GM21576 (cell line): Measurements from ENCODE around the gene SCGB1A1.
"Not testable (repeated sequence)": the region's sequence is repeated elsewhere in the genome, so short reads cannot be mapped to it uniquely, and the experiment has no call there.

Experiments
- ATAC-seq: cut with Tn5 transposase; IDR thresholded peaks from one replicate; pipeline ENCODE4 v1.9.1; 2021; ENCODE audit warnings: mild to moderate bottlenecking, moderate library complexity; ENCODE audit not compliant: unreplicated experiment

The SCGB1A1 gene

GRCh38 chr11:62418733-62419132 lies at the start of gene SCGB1A1:
SCGB1A1 (plus strand) TSS chr11:62419033; CDS start chr11:62419096, 63 bp downstream.
- no peak for ATAC-seq

- ATAC-seq = no peak
Measured at GRCh38 chr11:62370743-62371440, 47.9 kb upstream of the SCGB1A1 start.

- no peak for ATAC-seq
Measured at GRCh38 chr11:62372871-62373270, 46.0 kb upstream of the SCGB1A1 start.

GRCh38 chr11:62373464-62374119 lies 45.2 kb upstream of the SCGB1A1 start:
- ATAC-seq = no peak

GRCh38 chr11:62374801-62375200 lies 44.0 kb upstream of the SCGB1A1 start:
- ATAC-seq = no peak

GRCh38 chr11:62378459-62379063 lies 40.3 kb upstream of the SCGB1A1 start:
- ATAC-seq = not testable (repeated sequence)

GRCh38 chr11:62379586-62379985 lies 39.2 kb upstream of the SCGB1A1 start:
- ATAC-seq = not testable (repeated sequence)

GRCh38 chr11:62380821-62381245 lies 38.0 kb upstream of the SCGB1A1 start:
- not testable (repeated sequence) for ATAC-seq

GRCh38 chr11:62383822-62384221 lies 35.0 kb upstream of the SCGB1A1 start:
- ATAC-seq = no peak

GRCh38 chr11:62386083-62386482 lies 32.8 kb upstream of the SCGB1A1 start:
- not testable (repeated sequence) for ATAC-seq

GRCh38 chr11:62387381-62387780 lies 31.5 kb upstream of the SCGB1A1 start:
- ATAC-seq = no peak

GRCh38 chr11:62388999-62389398 lies 29.8 kb upstream of the SCGB1A1 start:
- ATAC-seq = no peak

- ATAC-seq = no peak
Measured at GRCh38 chr11:62390237-62390636, 28.6 kb upstream of the SCGB1A1 start.

- ATAC-seq = no peak
Measured at GRCh38 chr11:62390722-62391121, 28.1 kb upstream of the SCGB1A1 start.

- ATAC-seq = no peak
Measured at GRCh38 chr11:62391642-62392425, 27.0 kb upstream of the SCGB1A1 start.

GRCh38 chr11:62392506-62392905 lies 26.3 kb upstream of the SCGB1A1 start:
- no peak for ATAC-seq

- no peak for ATAC-seq
Measured at GRCh38 chr11:62393061-62393611, 25.7 kb upstream of the SCGB1A1 start.

GRCh38 chr11:62393735-62394134 lies 25.1 kb upstream of the SCGB1A1 start:
- no peak for ATAC-seq

- no peak for ATAC-seq
Measured at GRCh38 chr11:62394825-62395538, 23.9 kb upstream of the SCGB1A1 start.

GRCh38 chr11:62395885-62396551 lies 22.8 kb upstream of the SCGB1A1 start:
- ATAC-seq = no peak
